CD4-positive, alpha-beta T cell treated with Interleukin-15 for 1 hour (primary cell): ENCODE results near the gene GNL3.
"Not testable (repeated sequence)": the region's sequence is repeated elsewhere in the genome, so short reads cannot be mapped to it uniquely, and the experiment has no call there.

ENCODE experiments used
- DNase-seq: peaks from one replicate; pipeline ENCODE4 v3.0.0-alpha.2; 2020

Gene GNL3

GRCh38 chr3:52685709-52686691 lies at the start of gene GNL3, which contains the start of gene PBRM1:
Gene GNL3, plus strand, starts transcription at chr3:52686032. Its CDS starts 61 bp downstream, at chr3:52686093.
Gene PBRM1, minus strand, starts transcription at chr3:52685913.
- DNase-seq: peak; percentile 94

- no peak for DNase-seq
Observed at GRCh38 chr3:52636673-52637072, 49.2 kb upstream of the GNL3 start.

- no peak for DNase-seq
Observed at GRCh38 chr3:52645549-52645948, 40.3 kb upstream of the GNL3 start.

GRCh38 chr3:52649461-52650210 lies 36.2 kb upstream of the GNL3 start:
- DNase-seq: no peak

- no peak for DNase-seq
Observed at GRCh38 chr3:52650439-52650838, 35.4 kb upstream of the GNL3 start.

- no peak for DNase-seq
Observed at GRCh38 chr3:52651592-52651991, 34.2 kb upstream of the GNL3 start.

GRCh38 chr3:52655895-52656294 lies 29.9 kb upstream of the GNL3 start:
- no peak for DNase-seq

- DNase-seq: no peak
Observed at GRCh38 chr3:52660046-52660445, 25.8 kb upstream of the GNL3 start.

- DNase-seq: no peak
Observed at GRCh38 chr3:52663098-52663497, 22.7 kb upstream of the GNL3 start.

GRCh38 chr3:52670621-52671521 lies 15.0 kb upstream of the GNL3 start:
- peak; percentile 29 for DNase-seq

GRCh38 chr3:52671676-52672075 lies 14.2 kb upstream of the GNL3 start:
- DNase-seq: no peak

GRCh38 chr3:52676201-52676600 lies 9.6 kb upstream of the GNL3 start:
- not testable (repeated sequence) for DNase-seq

GRCh38 chr3:52678265-52679198 lies 7.3 kb upstream of the GNL3 start:
- no peak for DNase-seq

GRCh38 chr3:52679199-52679538 lies 6.7 kb upstream of the GNL3 start:
- no peak for DNase-seq

GRCh38 chr3:52679811-52680210 lies 6.0 kb upstream of the GNL3 start:
- DNase-seq: no peak

GRCh38 chr3:52681596-52681995 lies 4.2 kb upstream of the GNL3 start:
- no peak for DNase-seq

- no peak for DNase-seq
Observed at GRCh38 chr3:52682016-52682415, 3.8 kb upstream of the GNL3 start.

GRCh38 chr3:52683611-52684010 lies 2.2 kb upstream of the GNL3 start:
- DNase-seq: no peak

- DNase-seq: no peak
Observed at GRCh38 chr3:52684184-52684583, 1.6 kb upstream of the GNL3 start.

GRCh38 chr3:52685285-52685708 lies 535 bp upstream of the GNL3 start:
- DNase-seq: peak; percentile 85

GRCh38 chr3:52688266-52688665 lies 2.4 kb downstream of the GNL3 start:
- no peak for DNase-seq

GRCh38 chr3:52689151-52689550 lies 3.3 kb downstream of the GNL3 start:
- no peak for DNase-seq
